Femur (tissue), 1 donor: Measurements from ENCODE around the gene GJA10.
"Not testable (repeated sequence)": the region's sequence is repeated elsewhere in the genome, so short reads cannot be mapped to it uniquely, and the experiment has no call there.

Source experiments
- DNase-seq: peaks from one replicate; pipeline ENCODE4 v3.0.0-alpha.2; 2017

Gene GJA10

GRCh38 chr6:89894169-89894568, at the start of gene GJA10:
Gene GJA10, plus strand, starts transcription at chr6:89894469. Its CDS starts 0 bp downstream, at chr6:89894469.
- no peak for DNase-seq

- DNase-seq: not testable (repeated sequence)
Measured at GRCh38 chr6:89847513-89847912, 46.8 kb upstream of the GJA10 start.

GRCh38 chr6:89853068-89853467, 41.2 kb upstream of the GJA10 start:
- no peak for DNase-seq

- no peak for DNase-seq
Measured at GRCh38 chr6:89858041-89858440, 36.2 kb upstream of the GJA10 start.

GRCh38 chr6:89859744-89860143, 34.5 kb upstream of the GJA10 start:
- no peak for DNase-seq

GRCh38 chr6:89862273-89862672, 32.0 kb upstream of the GJA10 start:
- no peak for DNase-seq

GRCh38 chr6:89862698-89863097, 31.6 kb upstream of the GJA10 start:
- DNase-seq: no peak

- no peak for DNase-seq
Measured at GRCh38 chr6:89866024-89866678, 28.1 kb upstream of the GJA10 start.

GRCh38 chr6:89873721-89874120, 20.5 kb upstream of the GJA10 start:
- DNase-seq: no peak

- DNase-seq: no peak
Measured at GRCh38 chr6:89874438-89874837, 19.8 kb upstream of the GJA10 start.

- no peak for DNase-seq
Measured at GRCh38 chr6:89886378-89887120, 7.7 kb upstream of the GJA10 start.

GRCh38 chr6:89887452-89888137, 6.7 kb upstream of the GJA10 start:
- DNase-seq: no peak

- no peak for DNase-seq
Measured at GRCh38 chr6:89888138-89888514, 6.1 kb upstream of the GJA10 start.

GRCh38 chr6:89888871-89889270, 5.4 kb upstream of the GJA10 start:
- DNase-seq: no peak

- DNase-seq: not testable (repeated sequence)
Measured at GRCh38 chr6:89890845-89891528, 3.3 kb upstream of the GJA10 start.

GRCh38 chr6:89892577-89892976, 1.7 kb upstream of the GJA10 start:
- not testable (repeated sequence) for DNase-seq

GRCh38 chr6:89895276-89895874, 1.1 kb downstream of the GJA10 start:
- DNase-seq: peak; percentile 76

- not testable (repeated sequence) for DNase-seq
Measured at GRCh38 chr6:89910001-89910901, 16.0 kb downstream of the GJA10 start.

GRCh38 chr6:89910902-89911240, 16.6 kb downstream of the GJA10 start:
- DNase-seq: no peak

- no peak for DNase-seq
Measured at GRCh38 chr6:89916136-89916920, 22.1 kb downstream of the GJA10 start.

- no peak for DNase-seq
Measured at GRCh38 chr6:89917216-89917615, 22.9 kb downstream of the GJA10 start.
